ENCODE results near the gene RAB34. TPM values are rescaled to one million over a fixed set of nuclear protein-coding genes. Genes with fewer than 3 reads are reported as not detected.

The RAB34 gene
- total RNA-seq, 1 donor: 27.0 TPM

- Histone ChIP-seq H3K4me1 (ENCODE audit: insufficient read depth, low read length) (peaks cover 30% of the 10 kb centered on the region), H3K27me3 (ENCODE audit: insufficient read depth, low read length) (peaks cover 2% of the 10 kb centered on the region), H3K4me3 (ENCODE audit: low read length) (peak overlapping the region; percentile 70)
These were observed 5.5 kb downstream of the RAB34 start for GRCh38 chr17:28712032-28712704.

GRCh38 chr17:28711723-28712031 lies 6.0 kb downstream of the RAB34 start, which contains the start of gene PROCA1:
Gene PROCA1, minus strand, starts transcription at chr17:28711888. Its CDS starts 228 bp downstream, at chr17:28711660.
- Histone ChIP-seq H3K4me1 (ENCODE audit: insufficient read depth, low read length) (peaks cover 25% of the 10 kb centered on the region), H3K27me3 (ENCODE audit: insufficient read depth, low read length) (peaks cover 2% of the 10 kb centered on the region), H3K9me3 (ENCODE audit: low read depth, low read length) (no peaks in the 10 kb centered on the region), H3K4me3 (ENCODE audit: low read length) (peak within 1 kb of the TSS; percentile 70)

More at GRCh38 chr17:28712032-28712704, 5.5 kb downstream of the RAB34 start:
- H3K9me3 ChIP-seq (ENCODE audit: low read depth, low read length): no peaks in the 10 kb centered on the region

GRCh38 chr17:28710861-28711722 lies 6.6 kb downstream of the RAB34 start:
- Histone ChIP-seq H3K4me3 (ENCODE audit: low read length) (peak overlapping the region; percentile 70), H3K4me1 (ENCODE audit: insufficient read depth, low read length) (peaks cover 20% of the 10 kb centered on the region), H3K9me3 (ENCODE audit: low read depth, low read length) (no peaks in the 10 kb centered on the region), H3K27me3 (ENCODE audit: insufficient read depth, low read length) (no peaks in the 10 kb centered on the region)

GRCh38 chr17:28707339-28707720 lies 10.3 kb downstream of the RAB34 start:
- no peak overlapping the region for H3K4me3 ChIP-seq (ENCODE audit: low read length)
- no peaks in the 10 kb centered on the region for H3K9me3 ChIP-seq (ENCODE audit: low read depth, low read length)
- H3K27me3 ChIP-seq (ENCODE audit: insufficient read depth, low read length): no peaks in the 10 kb centered on the region
- peaks cover 16% of the 10 kb centered on the region for H3K4me1 ChIP-seq (ENCODE audit: insufficient read depth, low read length)

GRCh38 chr17:28706471-28707338 lies 11.0 kb downstream of the RAB34 start:
- Histone ChIP-seq H3K9me3 (ENCODE audit: low read depth, low read length) (no peaks in the 10 kb centered on the region), H3K4me3 (ENCODE audit: low read length) (no peak overlapping the region), H3K4me1 (ENCODE audit: insufficient read depth, low read length) (peaks cover 9% of the 10 kb centered on the region), H3K27me3 (ENCODE audit: insufficient read depth, low read length) (no peaks in the 10 kb centered on the region)

- Histone ChIP-seq H3K27me3 (ENCODE audit: insufficient read depth, low read length) (no peaks in the 10 kb centered on the region), H3K9me3 (ENCODE audit: low read depth, low read length) (no peaks in the 10 kb centered on the region), H3K4me1 (ENCODE audit: insufficient read depth, low read length) (peaks cover 5% of the 10 kb centered on the region), H3K4me3 (ENCODE audit: low read length) (no peak overlapping the region)
These were observed 11.8 kb downstream of the RAB34 start for GRCh38 chr17:28705728-28706334.

- Histone ChIP-seq H3K4me1 (ENCODE audit: insufficient read depth, low read length) (no peaks in the 10 kb centered on the region), H3K9me3 (ENCODE audit: low read depth, low read length) (no peaks in the 10 kb centered on the region), H3K4me3 (ENCODE audit: low read length) (no peak overlapping the region), H3K27me3 (ENCODE audit: insufficient read depth, low read length) (no peaks in the 10 kb centered on the region)
These were observed 12.5 kb downstream of the RAB34 start for GRCh38 chr17:28705074-28705659.

- no peaks in the 10 kb centered on the region for H3K9me3 ChIP-seq (ENCODE audit: low read depth, low read length)
- H3K4me3 ChIP-seq (ENCODE audit: low read length): no peak overlapping the region
- no peaks in the 10 kb centered on the region for H3K27me3 ChIP-seq (ENCODE audit: insufficient read depth, low read length)
- H3K4me1 ChIP-seq (ENCODE audit: insufficient read depth, low read length): no peaks in the 10 kb centered on the region
These were observed 13.3 kb downstream of the RAB34 start for GRCh38 chr17:28704219-28704858.

GRCh38 chr17:28703552-28704218 lies 14.0 kb downstream of the RAB34 start:
- Histone ChIP-seq H3K4me1 (ENCODE audit: insufficient read depth, low read length) (no peaks in the 10 kb centered on the region), H3K27me3 (ENCODE audit: insufficient read depth, low read length) (no peaks in the 10 kb centered on the region), H3K9me3 (ENCODE audit: low read depth, low read length) (no peaks in the 10 kb centered on the region), H3K4me3 (ENCODE audit: low read length) (no peak overlapping the region)

GRCh38 chr17:28702752-28703150 lies 14.9 kb downstream of the RAB34 start:
- Histone ChIP-seq H3K9me3 (ENCODE audit: low read depth, low read length) (no peaks in the 10 kb centered on the region), H3K4me1 (ENCODE audit: insufficient read depth, low read length) (no peaks in the 10 kb centered on the region), H3K4me3 (ENCODE audit: low read length) (no peak overlapping the region), H3K27me3 (ENCODE audit: insufficient read depth, low read length) (no peaks in the 10 kb centered on the region)

GRCh38 chr17:28702026-28702751 lies 15.5 kb downstream of the RAB34 start:
- Histone ChIP-seq H3K4me3 (ENCODE audit: low read length) (no peak overlapping the region), H3K9me3 (ENCODE audit: low read depth, low read length) (no peaks in the 10 kb centered on the region), H3K27me3 (ENCODE audit: insufficient read depth, low read length) (no peaks in the 10 kb centered on the region), H3K4me1 (ENCODE audit: insufficient read depth, low read length) (no peaks in the 10 kb centered on the region)

GRCh38 chr17:28700830-28701492 lies 16.7 kb downstream of the RAB34 start:
- no peak overlapping the region for H3K4me3 ChIP-seq (ENCODE audit: low read length)
- no peaks in the 10 kb centered on the region for H3K4me1 ChIP-seq (ENCODE audit: insufficient read depth, low read length)
- no peaks in the 10 kb centered on the region for H3K27me3 ChIP-seq (ENCODE audit: insufficient read depth, low read length)

GRCh38 chr17:28700278-28700677 lies 17.4 kb downstream of the RAB34 start:
- H3K9me3 ChIP-seq (ENCODE audit: low read depth, low read length): no peaks in the 10 kb centered on the region
- H3K4me1 ChIP-seq (ENCODE audit: insufficient read depth, low read length): no peaks in the 10 kb centered on the region
- no peak overlapping the region for H3K4me3 ChIP-seq (ENCODE audit: low read length)
- no peaks in the 10 kb centered on the region for H3K27me3 ChIP-seq (ENCODE audit: insufficient read depth, low read length)

More at GRCh38 chr17:28700830-28701492, 16.7 kb downstream of the RAB34 start:
- H3K9me3 ChIP-seq (ENCODE audit: low read depth, low read length): no peaks in the 10 kb centered on the region

Measured in mononuclear cell (primary cell).